Stimulated activated CD4-positive, alpha-beta T cell treated with anti-CD3 and anti-CD28 coated beads, TNF-alpha, amount 100 ng/mL, for 1 hour (primary cell): ENCODE results near the gene UNKL.

ENCODE experiments used
- DNase-seq, 3 donors: peaks; one replicate each; pipeline ENCODE4 v3.0.0-alpha.2; 2020; ENCODE audit warnings: low read depth in 3 of 3, low spot score in 1 of 3

The UNKL gene

DNA sequence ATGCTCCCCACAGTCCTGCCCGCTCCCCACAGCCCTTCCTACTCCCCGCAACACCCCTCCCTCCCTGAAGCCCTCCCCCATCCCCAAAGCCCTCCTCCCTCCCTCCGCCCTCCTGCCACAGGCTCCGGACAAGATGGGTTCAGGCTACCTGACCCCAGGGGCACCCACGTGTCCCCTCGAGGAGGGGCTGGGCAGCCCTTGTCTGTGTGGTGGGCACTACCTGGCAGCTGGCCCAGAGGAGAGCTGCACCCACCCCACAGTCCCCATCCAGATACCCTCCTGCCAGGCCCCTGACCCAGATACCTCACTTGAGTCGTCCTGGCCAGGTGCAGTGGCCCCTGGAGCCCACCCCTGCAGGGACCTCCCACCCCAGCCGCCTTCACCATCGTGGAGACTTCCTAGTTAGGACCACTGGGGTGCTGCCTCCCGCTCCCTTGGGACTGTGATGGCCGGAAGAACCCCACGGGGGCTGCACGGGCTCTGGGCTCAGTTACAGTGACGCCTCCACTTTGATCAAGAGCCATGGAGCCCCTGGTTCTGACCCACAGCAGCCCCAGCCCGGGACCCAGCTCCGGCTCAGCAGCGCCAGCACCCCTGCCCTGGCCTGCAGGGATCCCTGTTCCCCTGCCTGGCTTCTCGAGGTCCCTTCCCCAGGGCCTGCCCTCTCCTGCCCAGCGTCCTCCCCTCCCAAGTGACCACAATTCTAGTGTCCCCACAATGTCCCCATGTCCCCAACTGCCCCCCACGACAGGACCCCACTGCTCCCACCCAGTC is 17.2 kb upstream of the UNKL start:
- no peak for DNase-seq

- no peak for DNase-seq
Observed at GRCh38 chr16:1430759-1431496, 16.4 kb upstream of the UNKL start, which contains the start of gene PERCC1. Gene PERCC1 (plus strand): TSS chr16:1431078. CDS start chr16:1432594, 1,516 bp downstream.

DNA sequence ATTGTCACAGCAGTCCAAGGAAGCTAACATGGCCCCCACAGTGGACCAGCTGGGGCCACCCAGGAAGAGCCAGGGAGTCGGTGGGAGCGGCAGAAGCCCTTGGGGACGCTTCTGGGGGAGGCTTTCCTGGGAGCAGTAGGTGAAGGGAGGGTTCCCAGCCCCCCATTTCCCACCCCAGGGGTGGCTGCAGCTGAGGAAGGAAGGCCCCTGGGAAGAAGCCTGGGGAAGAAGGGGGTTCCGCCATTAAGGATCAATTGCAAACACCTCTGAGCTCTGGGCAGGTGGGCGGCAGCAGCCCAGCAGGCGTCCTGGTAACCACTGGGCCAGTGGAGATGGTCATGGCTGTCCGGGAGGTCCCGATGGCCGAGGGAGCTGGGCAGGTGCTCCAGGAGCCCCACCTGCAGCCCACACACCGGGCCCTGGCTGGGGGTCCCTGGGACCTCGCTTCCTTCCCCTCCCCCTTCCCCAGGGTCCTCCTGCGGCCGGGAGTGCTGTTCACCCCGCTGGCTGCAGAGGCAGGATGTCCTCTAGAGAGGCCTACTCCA is 15.8 kb upstream of the UNKL start:
- DNase-seq, result no peak

DNA sequence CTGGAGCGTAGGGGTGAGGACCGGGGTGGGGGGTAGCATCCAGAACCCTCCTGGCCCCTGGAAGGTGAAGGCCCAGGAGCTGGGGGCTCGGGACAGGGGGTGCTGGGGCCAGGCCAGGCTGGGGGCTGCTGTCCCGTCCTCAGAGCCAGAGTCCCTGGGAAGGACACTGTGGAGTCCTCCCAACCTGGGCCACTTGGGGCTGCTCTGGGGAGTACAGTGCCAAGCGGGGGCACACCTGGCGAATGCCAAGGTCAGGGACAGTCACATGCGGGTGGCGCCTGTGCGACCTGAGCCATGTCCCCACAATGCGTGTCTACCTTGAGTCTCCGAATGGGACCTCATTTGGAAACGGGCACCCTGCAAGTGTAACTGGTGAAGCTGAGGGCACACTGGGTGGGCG is 15.1 kb upstream of the UNKL start:
- no peak for DNase-seq

GRCh38 chr16:1429012-1429411 is 14.5 kb upstream of the UNKL start:
- DNase-seq, result no peak

DNA sequence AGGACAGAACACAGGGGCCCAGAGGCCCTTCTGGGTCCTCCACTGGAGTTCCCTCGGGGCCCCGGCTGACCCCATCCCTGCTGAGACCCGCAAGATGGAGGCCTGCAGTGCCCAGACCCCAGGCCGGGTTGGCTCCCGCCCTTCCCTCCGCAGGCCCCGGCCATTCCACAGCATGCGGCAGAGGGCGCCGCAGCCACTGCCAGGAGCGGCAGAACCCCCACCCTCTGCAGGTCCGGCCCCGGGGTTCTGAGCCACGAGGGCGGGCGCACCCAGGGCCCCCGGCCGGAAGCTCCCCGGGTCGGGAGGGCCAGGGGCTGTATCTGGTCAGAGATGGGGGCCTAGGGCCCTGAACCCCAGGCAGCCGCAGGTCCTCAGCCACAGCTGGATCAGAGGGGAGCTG is 14.0 kb upstream of the UNKL start:
- DNase-seq, result peak in 1 of 3 donors; percentile 16

- DNase-seq, result no peak
Observed at GRCh38 chr16:1427473-1428461, 13.3 kb upstream of the UNKL start.

- DNase-seq, result no peak
Observed at GRCh38 chr16:1426734-1427471, 12.4 kb upstream of the UNKL start.

GRCh38 chr16:1425616-1426370 is 11.3 kb upstream of the UNKL start:
- no peak for DNase-seq

GRCh38 chr16:1424028-1424427 is 9.5 kb upstream of the UNKL start:
- DNase-seq, result no peak

- no peak for DNase-seq
Observed at GRCh38 chr16:1422076-1422475, 7.6 kb upstream of the UNKL start.

DNA sequence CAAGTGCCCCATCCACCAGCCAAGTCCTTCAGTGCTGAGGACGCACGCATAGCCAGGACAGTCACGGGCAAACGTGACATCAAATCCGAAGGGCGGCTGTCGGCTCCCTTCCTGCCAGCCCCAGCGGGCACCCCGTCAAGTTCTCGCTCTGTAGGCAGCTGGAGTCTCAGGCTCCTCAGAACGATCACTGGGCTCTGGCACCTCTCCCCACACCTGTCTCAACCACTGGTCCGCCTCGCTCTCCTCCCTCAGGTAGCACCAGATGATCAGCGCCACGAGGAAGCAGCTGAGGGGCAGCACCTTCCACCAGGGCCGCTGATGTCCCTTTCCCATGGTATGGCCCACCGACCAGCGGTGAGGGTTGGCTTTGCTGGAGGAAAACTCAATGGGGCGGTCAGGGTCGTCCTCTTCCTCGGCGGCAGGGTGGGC is 5.6 kb upstream of the UNKL start:
- peak in 1 of 3 donors; percentile 8 for DNase-seq

DNA sequence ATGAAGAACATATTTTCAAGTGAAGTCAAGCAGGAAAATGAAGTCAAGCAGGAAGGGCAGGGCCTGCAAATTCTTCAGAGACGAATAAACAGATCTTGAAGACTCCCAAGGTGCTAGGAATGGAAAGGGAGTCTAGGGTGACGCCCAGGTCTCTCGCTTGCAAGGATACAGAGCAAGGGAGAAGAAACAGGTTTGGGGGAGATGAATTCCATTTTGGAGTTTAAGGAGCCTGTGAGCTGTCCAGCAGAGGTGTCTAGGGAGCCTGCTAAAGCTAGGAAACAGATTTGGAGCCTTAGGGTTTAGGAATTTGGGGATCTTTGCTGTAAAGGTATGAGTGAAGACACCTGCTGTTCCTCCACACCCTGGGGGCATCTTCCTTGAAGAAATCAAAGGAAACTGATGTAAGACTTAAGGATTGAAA is 2.0 kb upstream of the UNKL start:
- DNase-seq, result no peak

- DNase-seq, result peak; percentile 16 to 55 (median 33)
Observed at GRCh38 chr16:1413684-1414531, 596 bp downstream of the UNKL start.

DNA sequence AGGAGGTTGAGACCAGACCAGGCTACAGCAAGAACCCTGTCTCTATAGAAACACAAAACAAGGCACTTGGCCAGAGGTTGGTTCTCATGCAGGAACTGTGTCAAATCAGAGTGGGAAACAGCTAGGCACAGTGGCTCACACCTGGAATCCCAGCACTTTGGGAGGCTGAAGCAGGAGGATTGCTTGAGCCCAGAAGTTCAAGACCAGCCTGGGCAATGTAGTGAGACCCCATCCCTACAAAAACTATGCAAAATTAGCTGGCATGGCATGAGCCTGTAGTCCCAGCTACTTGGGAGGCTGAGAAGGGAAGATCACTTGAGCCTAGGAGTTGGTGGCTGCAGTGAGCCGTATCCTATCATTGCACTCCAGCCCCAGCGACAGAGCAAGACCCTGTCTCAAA is 1.7 kb downstream of the UNKL start:
- DNase-seq, result no peak

DNA sequence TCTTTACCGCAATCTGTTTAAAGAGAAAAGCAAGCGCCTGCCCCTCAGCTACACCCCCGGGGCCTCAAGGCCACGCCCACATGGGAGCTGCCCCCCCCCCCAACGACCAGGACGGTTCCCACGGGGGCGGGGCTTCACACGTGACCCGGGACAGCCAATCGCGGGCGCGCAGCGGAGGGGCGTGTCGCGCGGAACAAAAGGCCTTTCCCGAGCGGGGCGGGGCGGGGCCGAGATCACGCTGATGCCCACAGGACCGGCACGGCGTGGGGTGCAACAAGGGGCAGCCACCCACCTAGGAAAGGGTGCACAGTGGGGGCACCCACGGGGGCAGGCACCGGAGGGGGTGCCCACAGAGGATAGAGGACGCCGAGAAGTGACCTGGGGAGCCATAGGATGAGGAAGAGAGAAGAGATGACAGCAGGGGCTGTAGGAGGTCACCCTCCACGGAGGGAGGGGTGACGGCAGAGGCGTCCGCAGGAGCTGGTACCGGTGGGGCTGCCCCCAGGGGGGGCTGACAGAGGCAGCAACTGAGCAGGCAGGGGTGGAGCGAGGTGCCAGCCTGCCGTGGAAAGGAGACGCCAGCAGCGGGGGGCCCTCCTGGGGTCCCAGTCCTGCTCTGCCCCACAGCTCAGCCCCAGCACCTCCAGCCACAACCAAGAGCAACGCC is 6.2 kb downstream of the UNKL start:
- peak; percentile 92 to 97 (median 93) for DNase-seq

DNA sequence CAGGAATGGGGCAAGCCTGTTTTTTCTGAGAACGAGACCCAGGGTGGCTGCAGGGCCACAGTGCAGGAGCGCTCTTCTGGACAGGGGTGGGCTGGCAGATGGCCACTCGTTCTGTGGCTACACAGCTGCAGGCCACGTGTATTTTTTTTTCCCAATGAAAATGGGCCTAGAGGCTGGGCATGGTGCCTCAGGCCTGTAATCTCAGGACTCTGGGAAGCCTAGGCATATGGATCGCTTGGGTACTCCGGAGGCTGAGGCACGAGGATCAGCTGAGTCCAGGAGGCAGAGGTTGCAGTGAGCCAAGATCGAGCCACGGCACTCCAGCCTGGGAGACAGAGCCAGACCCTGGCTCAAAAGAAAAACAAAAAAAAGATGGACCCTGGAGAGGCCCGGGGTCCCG is 6.8 kb downstream of the UNKL start:
- DNase-seq, result no peak

DNA sequence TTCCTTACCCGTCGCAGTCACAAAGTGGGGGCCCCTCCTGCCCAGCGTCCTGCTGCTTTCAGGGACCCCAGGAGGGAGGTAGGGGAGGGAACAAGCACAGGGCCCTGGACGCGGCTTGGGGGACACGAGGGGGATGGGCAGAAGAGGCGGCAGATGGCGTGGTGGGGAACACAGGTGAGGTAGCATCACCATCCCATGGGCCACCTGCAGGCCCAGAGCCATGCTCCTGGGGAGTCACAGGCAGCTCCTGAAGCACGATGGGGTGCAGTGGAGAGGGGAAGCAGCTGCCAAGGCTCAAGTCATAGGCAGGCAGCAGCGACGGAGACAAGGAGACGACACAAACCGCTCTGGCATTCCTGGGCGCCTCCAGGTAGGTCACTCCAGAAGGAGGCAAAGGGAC is 10.8 kb downstream of the UNKL start:
- DNase-seq, result no peak
